ENCODE data around the gene SVOPL.

DNA sequence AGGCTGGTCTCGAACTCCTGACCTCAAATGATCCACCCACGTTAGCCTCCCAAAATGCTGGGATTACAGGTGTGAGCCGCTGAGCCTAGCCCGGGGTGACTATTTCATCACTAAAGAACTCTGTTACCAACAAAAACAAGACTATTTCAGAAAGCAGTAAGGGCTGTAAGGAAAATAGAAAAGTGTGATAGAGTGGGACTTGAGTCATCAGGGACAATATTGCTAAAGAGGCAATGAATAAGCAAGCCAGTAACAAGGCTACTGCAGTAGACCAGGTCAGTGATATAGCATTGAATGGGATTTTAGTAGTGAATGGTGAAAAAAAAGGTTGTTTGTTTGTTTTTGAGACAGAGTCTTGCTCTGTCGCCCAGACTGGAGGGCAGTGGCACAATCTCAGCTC lies 51.7 kb downstream of the SVOPL start:
- TF ChIP-seq, protein P1, sequence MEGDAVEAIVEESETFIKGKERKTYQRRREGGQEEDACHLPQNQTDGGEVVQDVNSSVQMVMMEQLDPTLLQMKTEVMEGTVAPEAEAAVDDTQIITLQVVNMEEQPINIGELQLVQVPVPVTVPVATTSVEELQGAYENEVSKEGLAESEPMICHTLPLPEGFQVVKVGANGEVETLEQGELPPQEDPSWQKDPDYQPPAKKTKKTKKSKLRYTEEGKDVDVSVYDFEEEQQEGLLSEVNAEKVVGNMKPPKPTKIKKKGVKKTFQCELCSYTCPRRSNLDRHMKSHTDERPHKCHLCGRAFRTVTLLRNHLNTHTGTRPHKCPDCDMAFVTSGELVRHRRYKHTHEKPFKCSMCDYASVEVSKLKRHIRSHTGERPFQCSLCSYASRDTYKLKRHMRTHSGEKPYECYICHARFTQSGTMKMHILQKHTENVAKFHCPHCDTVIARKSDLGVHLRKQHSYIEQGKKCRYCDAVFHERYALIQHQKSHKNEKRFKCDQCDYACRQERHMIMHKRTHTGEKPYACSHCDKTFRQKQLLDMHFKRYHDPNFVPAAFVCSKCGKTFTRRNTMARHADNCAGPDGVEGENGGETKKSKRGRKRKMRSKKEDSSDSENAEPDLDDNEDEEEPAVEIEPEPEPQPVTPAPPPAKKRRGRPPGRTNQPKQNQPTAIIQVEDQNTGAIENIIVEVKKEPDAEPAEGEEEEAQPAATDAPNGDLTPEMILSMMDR (IDR thresholded peaks at IDR 0.05): no peak
- no peak for TF ChIP-seq POLR2A (IDR thresholded peaks at IDR 0.05)
